Stimulated activated CD4-positive, alpha-beta T cell treated with anti-CD3 and anti-CD28 coated beads, Interleukin-4, amount 100 ng/mL, for 4 hours (primary cell): ENCODE measurements around the gene TUFM.
"Not testable (repeated sequence)": the region's sequence is repeated elsewhere in the genome, so short reads cannot be mapped to it uniquely, and the experiment has no call there.

Experiments used
- DNase-seq, 2 experiments: peaks; one replicate each; pipeline ENCODE4 v3.0.0-alpha.2; 2020

TUFM gene

GRCh38 chr16:28875134-28876018 is 29.2 kb upstream of the TUFM start:
- no peak for DNase-seq

- DNase-seq = no peak
Observed at GRCh38 chr16:28874406-28874805, 28.3 kb upstream of the TUFM start.

DNA sequence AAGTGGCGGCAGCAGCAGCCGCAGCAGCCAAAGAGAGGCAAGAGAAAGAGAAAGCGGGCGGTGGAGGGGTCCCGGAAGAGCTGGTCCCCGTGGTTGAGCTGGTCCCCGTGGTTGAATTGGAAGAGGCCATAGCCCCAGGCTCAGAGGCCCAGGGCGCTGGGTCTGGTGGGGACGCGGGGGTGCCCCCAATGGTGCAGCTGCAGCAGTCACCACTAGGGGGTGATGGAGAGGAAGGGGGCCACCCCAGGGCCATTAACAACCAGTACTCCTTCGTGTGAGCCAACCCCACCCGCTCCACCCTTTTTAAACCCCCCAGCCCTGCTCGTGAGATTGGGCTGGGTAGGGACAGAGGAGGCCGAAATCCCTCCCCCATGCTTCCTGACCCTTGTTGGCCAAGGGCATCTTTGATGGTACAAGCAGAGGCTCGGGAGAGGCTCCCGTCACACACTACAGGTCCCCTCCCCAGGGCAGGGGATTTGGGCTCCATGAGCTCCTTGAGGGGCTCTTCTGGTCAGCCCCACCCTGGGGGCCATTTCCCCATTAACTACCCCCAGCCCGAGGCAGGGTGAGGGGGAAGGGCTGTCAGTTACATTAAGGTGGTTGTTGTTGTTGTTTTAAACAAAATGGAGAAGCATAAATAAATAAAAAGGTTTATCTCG is 27.5 kb upstream of the TUFM start:
- peak; percentile 37 to 51 for DNase-seq

GRCh38 chr16:28872952-28873351 is 26.8 kb upstream of the TUFM start:
- no peak for DNase-seq

DNA sequence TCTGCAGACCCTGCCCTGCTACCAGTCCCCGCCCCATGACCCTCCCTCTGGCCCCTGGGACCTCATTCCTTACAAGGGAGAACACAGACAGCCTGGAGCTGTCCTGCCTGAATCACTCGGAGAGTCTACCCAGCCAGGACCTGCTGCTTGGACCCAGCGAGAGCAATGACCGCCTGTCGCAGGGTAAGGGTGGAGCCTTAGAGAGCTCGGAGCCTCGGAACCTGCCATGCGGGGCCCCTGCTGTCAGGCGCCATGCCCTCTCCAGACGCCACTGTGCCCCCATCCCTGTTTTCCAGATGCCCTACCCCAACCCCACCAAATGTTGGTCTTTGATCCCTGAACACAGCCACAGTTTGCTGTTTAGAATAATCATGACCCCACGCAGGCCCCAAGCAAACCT is 23.1 kb upstream of the TUFM start:
- no peak for DNase-seq

DNA sequence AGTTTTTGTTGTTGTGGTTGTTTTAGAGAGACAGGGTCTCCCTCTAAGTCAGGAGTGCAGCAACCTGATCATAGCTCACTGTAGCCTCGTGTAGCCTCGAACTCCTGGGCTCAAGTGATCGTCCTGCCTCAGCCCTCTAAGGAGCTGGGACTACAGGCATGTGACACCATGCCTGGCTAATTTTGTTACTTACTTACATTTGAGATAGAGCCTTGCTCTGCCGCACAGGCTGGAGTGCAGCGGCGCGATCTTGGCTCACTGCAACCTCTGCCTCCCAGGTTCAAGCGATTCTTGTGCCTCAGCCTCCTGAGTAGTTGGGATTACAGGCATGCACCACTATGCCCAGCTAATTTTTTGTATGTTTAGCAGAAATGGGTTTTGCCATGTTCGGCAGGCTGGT is 21.5 kb upstream of the TUFM start:
- DNase-seq = not testable (repeated sequence)

GRCh38 chr16:28867241-28867640 is 21.1 kb upstream of the TUFM start:
- no peak for DNase-seq

GRCh38 chr16:28866454-28866804 is 20.3 kb upstream of the TUFM start:
- DNase-seq = no peak

- DNase-seq = no peak
Observed at GRCh38 chr16:28865722-28866453, 19.7 kb upstream of the TUFM start.

- no peak for DNase-seq
Observed at GRCh38 chr16:28865001-28865688, 19.0 kb upstream of the TUFM start.

DNA sequence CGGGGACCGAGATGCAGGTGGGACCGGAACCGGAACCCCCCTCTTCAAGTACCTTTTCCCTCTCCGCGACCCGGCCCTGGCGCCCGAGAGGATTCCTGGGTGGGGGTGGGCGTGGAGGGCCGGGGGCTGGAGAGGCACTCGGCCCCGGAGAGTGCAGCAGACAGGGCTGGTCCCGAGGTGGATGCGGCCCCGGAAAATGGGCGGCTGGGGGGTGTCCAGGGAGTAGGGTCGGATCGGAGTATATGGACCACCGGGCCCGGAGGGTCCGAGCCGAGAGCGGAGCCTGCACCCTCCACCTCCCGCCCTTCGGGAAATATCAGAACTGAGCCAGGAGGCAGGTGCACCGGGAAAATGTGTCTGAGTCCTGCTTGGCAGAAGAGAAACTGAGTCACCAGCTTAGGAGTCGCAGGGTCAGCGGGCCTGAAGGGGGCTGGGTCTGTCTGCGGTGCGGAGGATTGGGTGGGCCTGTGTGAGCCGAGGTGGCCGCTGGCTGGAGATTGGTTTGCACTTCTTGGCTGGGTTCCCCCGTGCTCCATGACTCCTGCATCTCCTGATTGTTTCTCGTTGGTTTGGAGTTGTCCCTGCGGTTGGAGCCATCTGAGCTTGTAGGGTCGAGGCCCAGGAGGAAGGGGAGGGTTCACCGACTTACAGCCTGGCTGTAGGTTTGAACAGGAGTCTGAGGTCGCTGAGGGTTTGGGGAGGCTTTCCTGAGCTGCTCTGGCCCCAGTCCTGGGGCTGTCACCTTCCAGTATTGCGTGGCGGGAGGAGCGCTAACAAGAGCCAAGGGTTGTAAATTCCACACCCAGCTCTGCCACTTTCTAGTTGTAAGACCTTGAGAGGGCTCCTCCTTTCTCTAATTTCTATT is 18.0 kb upstream of the TUFM start:
- no peak for DNase-seq

- DNase-seq = no peak
Observed at GRCh38 chr16:28859326-28859725, 13.2 kb upstream of the TUFM start.

DNA sequence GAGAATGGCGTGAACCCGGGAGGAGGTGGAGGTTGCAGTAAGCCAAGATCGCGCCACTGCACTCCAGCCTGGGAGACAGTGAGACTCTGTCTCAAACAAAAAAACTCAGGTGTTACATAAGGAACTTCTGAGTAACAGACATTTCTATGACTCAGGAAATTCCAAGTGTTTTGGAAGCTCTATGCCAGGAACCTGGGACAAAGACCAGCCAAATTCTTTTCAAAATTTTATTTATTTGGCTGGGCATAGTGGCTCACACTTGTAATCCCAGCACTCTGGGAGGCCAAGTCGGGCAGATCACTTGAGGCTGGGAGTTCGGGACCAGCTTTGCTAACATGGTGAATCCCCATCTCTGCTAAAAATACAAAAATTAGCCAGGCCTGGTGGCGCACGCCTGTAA is 12.3 kb upstream of the TUFM start:
- DNase-seq = no peak

DNA sequence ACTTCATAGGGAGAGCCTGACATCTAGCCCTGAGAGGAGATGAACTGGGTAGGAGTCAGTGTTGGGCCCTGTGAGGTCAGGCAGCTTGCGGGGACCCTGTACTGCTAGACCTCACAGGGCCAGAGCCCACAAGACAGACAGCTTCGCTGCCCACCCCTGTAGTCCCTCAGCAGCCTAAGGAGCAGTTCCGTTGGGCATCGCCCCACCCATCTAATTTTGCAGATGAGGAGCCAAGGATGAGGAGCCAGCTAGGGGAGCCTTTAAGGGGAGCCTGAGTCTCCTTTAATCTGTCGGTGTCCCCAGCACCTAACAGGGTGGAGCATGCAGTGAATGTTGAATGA is 755 bp upstream of the TUFM start:
- no peak for DNase-seq

DNA sequence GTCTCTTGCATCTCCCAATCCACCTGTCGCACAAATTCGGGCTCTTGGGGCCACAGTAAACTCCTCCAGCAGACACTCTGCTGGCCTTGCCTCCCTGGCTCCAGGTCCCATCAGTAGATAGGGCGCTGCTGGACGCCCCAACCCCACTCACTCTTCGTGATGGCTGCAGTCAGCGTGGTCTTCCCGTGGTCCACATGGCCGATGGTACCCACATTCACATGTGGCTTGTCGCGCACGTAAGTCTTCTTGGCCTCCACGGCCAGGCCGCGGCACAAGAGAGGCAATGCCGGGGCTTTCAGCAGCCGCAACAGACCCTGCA is 428 bp downstream of the TUFM start:
- peak in 1 of 2 experiments; percentile 23 for DNase-seq

GRCh38 chr16:28845293-28845692 is 855 bp downstream of the TUFM start:
- peak; percentile 31 to 45 for DNase-seq

DNA sequence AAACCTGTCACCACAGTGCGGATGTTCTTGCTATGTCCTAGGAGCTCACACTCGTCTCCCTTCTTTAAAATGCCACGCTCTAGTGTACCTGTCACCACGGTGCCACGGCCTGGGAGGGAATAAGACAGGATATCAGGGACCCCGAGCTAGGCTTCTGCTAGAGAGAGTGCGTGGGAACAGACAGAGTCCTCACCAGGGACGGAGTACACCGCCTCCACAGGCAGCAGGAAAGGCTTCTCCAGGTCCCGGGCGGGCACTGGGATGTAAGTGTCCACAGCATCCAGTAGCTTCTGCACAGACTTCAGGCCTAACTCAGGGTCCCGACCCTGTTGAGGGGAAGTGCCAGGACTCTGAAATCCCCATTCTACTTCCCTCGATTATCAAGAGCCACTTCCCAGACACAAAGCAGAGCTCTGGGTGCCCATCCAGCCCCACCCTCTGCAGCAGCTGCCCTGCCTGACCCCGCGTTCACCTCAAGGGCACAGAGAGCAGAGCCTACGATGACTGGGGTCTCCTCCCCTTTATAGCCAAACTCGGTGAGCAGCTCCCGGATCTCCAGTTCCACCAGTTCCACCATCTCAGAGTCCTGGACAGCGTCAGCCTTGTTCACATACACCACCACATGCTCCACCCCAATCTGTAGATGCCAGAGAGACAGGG is 1.8 kb downstream of the TUFM start:
- no peak for DNase-seq

- no peak for DNase-seq
Observed at GRCh38 chr16:28843766-28844165, 2.4 kb downstream of the TUFM start.

DNA sequence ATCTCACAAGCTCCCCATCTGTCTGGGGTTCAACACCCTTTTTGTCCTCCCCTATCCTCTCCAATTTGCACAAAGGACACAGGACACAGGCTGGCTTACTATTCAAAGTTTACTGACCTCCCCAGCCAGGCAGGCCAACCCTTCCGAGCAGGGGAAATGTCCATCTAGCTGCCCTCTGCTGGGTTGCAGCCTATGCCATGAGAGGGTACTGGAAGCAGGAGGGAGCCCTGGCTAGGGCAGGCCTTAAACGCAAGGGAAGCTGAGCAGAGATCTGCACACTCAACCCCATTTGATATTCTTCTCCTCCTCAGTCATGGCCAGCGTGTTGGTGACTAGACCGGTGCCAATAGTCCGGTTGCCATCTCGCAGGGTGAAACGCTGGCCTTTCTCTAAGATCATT is 3.5 kb downstream of the TUFM start:
- no peak for DNase-seq

- DNase-seq = no peak
Observed at GRCh38 chr16:28839899-28840298, 6.2 kb downstream of the TUFM start.

GRCh38 chr16:28839004-28839639 is 7.0 kb downstream of the TUFM start:
- DNase-seq = no peak

- no peak for DNase-seq
Observed at GRCh38 chr16:28838558-28838918, 7.6 kb downstream of the TUFM start.
